GM21526 (cell line): ENCODE measurements around the gene GPX4.

Experiments
- ATAC-seq: cut with Tn5 transposase; IDR thresholded peaks from one replicate; pipeline ENCODE4 v1.9.1; 2021; ENCODE audit warnings: moderate library complexity; ENCODE audit not compliant: unreplicated experiment, low FRiP score

GPX4 gene

DNA sequence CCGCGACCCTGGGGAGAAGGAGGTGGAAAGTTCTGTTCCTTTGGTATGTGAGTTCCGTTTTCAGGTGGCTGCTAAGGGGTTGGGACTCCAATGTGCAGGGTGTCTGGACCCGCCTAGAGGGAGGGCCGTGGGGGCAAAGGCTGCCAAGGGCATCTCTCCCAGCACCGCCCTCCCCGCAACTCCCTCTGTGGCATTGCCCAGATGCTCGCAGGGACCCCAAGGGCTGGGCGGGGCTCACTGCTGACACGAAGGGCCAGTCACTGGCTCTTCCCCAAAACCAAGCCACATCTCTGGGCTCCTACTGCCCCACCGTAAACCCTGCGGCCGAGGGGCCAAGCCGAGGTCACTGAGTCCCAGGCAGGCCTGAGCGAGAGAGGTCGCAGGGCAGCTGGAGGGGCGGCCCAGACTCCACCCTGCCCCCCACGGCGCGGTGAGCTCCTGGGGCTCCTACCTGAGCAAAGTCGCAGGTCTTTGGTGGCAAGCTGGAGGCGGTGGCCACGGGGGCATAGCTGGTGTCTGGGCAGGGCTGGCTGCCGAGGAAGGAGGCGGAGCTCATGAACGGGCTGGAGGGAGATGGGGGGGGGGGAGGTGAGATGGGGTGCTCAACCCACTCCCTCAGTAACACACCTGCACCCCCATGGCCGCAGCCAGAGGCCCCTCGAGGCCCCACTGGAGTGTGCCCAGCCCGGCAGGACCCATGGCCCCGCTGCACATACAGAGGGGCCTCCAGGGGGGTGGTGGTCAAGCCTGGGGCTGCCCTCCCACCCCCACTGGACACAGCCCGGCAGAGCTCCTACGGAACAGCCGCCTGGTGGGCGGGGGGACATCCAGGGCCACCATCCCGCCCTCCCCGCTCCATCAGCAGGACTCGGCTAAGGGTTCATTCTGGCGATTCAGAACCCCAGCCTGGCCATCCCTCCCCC lies 43.3 kb downstream of the GPX4 start:
- no peak for ATAC-seq

DNA sequence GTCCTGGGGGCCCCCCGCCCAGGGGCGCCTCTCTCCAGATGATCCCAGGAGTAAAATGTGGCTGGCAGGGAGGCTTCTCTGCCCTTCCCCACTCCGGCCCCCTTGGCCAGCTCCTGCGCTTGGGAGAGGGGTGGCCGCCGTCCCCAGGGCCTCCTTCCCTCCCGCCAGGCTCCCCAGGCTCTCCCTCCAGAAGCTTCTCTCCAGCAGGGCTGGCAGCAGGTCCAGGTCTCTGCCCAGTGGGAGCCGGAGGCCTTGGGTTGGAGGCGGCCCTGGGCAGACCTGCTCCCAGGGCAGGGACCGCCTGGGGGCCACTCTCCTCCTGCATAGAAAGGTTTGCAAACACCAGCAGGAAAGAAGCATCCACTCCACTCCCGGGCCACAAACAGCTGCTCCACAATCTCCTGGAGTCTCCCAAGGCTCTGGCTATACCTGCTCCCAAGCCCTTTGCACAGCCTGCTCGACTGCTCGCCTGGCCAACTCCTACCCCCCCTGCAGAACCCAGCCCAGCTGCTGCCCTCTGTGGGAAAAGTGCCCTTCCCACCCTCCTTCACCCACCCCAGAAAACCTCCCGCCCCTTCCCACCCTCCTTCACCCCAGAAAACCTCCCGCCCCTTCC lies 44.2 kb downstream of the GPX4 start:
- ATAC-seq, result no peak

DNA sequence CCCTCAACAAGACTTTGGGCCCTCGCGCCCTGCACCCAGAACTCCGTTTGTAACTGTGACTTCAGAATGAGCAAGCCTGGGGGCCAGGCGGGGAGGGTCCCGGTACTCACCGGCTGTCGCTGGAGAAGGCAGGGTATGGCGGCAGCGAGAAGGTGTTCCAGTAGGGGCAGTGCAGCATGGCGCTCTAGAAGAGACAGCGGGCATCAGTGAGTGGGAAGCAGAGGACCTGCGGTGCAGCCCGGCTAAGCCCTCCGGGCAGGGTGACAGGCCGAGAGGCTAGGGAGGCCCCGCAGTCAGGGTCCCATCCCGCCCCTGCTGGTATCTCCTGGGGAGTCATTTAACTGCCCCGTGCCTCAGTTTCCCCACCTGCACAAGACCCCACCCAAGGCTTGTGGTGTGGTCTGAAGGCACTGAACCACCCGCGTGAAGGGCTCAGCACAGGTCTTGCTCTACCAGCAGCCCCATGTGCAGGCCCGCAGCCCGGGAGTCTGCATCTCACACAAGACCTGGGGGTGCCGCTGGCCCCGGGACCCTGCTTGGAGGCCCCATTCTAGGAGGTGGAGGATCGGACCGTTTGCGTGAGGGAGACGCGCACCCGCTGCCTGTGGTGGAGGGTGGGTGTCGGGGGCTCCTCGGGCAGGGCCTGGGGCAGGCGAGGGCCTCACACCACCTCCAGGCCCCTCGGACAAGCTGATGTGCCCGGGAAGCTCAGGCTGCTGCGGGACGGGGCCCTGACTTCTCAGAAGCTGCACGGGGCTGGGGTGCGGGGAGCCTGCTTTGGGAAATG lies 45.7 kb downstream of the GPX4 start:
- no peak for ATAC-seq

DNA sequence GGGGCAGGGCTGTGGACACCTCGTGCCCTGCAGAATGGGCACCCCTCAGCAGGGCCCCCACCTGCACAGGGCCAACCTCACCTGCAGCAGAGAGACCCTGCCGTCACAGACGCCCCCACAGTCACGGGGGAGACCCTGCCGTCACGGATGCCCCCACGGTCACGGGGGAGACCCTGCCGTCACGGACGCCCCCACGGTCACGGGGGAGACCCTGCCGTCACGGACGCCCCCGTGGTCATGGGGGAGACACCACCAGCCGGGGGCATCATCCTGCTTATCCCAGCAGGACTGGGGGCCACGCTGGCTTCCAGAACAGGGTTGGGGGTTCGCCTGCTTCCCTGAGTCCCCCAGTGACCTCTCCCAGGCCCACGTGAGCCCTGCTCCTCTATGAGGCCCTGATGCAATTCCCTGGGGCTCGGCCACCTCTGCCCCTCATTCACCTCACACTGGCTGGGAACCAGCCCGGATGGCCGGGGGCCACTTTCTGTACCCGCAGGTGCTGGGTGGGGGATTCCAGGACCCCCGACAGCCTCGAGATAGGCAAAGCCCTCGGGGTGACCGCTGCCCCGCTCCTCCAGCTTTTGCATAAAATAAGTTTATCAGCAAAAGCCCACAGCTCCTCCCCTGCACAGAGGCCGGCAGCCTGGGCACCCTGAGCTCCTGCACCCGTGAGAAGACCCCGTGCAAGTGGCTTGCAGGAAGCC lies 46.7 kb downstream of the GPX4 start:
- no peak for ATAC-seq

DNA sequence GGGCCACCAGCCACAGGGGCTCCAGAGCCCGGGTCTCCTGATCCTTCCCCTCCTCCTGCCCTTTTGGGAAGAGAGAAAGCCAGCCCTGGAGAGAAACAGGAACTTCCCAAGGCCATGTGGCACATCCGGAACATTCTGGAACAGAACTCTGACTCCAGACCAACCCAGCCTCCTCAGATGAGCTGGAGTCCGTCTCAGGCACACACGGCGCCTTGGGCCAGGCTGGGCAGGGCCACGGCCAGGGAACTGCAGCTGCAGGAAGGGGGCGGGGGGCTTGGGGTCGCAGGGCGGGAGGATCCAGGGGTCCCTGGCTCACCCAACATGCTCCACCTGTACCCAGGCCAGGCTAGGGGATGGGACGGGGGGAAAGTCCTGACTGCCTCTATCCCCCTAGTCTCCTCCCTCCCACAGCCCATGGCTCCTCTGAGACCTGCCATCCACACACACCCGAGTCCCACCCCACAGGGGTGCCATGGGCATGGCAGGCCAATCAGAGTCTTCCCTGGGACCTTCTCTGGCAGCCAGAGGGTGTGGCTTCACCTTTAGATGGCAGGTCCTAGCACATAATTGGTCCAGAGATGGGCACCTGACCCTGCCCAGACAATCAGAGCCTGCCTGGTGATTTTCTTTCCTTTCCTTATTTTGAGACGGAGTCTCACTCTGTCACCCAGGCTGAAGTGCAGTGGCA lies 47.4 kb downstream of the GPX4 start:
- no peak for ATAC-seq

DNA sequence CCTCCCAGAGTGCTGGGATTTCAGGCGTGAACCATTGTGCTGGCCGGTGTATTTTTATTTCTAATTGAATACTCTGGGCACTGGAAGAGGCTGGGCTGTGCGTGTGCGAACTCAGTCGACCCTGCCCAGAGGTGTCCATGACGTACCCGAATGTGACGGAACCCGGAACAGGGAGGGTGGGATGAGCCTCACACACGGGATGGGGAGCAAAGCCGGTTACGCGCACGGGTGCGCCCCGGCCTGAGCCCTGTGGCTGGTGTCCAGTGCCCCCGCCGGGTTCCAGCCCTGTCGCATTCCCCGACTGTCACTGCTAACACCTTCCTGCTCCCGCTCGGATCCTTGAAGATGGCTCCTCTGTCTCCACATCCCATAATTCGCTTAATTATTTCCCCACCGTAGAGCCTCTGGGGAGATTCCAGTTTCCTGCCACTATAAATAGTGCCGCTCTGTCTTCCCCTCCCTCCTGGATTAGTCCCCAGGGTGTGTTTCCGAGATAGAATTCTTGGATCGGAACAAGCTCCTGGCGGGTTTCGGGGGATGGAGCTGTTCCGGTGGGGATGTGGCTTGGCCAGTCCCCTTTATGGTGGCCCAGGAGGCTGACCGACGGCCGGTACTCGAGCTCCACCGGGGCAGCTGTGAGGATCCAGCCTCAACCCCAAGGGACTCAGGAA lies 48.3 kb downstream of the GPX4 start:
- ATAC-seq, result no peak

DNA sequence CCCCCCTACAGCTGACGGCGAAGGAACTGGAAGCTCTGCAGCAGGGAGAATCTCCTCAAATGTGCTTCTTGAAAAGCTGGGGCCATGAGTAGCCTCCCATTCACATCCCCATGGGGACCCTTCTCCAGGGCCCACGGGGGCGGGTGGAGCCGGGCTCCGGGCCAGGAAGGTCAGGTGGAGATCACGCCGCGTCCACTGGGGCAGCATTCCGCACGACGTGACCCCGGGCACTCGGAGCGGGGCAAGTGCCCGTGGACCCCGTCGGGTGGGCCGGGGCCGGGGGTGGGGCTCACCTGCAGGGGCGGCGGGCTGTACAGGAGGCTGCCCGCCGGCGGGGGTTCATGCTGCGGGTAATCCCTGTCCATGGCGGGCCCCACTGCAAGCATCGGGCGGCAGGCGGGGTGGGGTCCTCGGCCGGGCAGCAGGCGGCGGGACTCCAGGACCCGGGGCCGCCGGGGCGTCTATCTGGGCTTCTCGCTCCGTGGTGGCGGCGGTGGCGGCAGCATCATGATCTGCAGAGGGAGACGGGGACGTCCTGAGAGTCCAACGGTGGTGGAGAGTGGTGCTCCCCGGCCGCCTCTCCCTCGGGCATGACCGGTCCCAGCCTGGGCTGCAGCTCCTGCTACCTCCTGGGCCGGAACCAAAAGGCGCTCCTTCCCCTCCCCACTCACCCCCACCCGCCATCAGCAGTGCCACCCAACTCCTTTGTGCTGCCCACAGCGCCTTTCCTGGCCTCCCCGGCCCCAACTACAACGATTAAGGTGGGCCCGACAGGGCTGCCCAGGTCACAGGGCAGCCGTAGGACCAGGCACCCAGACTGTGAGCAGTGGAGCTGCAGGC lies 50.3 kb downstream of the GPX4 start:
- no peak for ATAC-seq

DNA sequence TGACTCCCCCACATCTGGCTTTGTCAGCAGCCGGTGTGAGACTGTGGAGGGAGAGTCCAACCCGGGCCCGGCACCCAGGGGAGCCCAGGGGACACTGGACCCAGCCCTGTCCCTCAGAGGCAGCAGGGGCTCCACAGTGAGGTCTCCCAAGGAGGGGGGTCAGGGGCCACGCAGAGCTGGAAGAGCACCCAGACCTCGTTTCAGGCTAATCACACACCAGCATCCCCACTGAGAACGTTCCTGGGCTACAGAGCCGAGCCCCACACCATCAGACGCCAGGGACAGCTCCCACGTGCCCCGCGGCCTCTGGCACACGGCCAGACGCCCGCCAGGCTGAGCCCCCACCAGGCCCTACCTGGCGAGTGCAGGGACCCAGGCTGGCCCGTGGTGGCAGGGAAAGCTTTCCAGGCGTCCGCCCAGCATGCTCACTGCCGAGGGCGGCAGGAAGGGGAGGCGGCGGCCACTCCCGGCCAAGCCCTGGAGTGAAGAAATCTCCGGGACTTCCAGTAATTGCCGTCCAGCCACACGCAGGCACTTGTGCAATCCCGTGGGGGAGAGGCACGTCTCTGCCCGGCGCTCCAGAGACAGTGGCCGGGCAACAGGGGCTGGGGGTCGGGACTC lies 51.0 kb downstream of the GPX4 start:
- ATAC-seq, result no peak

DNA sequence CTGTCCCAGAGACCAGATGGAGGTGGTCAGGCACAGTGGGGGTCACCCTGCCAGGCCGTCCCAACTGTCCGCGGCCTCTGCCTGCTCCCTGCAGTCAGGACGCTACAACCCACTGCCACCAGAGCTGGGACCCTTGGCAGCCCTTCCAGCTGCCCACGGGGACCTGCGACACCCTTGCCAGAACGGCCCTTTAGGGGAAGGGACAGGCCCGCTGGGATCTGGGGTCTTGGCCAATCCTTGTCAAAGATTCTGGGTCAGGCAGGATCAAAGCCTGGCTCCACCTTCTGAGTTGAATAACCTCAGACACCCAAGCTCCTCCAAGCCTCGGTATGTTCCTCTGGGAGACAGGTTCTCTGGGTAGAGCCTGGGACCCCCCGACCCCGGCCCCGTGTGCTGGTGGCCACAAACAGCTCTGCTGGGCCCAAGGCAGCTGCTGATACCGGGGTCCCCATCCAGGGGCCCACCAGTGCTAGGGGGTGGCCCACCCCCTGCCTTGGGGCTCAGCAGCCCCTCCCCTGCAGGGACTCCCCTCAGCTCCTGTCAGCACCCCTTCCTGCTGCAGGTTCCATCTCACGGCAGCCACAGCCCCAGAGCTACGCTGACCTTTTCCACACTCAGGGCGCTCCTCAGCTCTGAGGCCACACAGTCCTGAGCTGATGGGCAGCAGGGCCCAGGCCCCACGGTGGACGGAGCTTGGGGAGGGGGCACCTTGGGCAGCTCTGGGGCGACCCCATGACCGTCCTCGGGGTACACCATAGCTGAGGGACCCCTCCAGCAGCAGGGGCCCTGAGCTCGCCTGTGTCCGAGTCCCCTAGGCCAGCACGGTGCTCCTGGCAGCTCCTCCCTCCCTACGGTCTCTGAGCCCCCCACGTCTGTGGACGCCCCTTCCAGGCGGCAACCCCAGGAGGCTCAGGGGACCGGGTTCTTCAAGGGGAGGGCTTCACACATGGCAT lies 51.8 kb downstream of the GPX4 start:
- ATAC-seq, result no peak
